ENCODE measurements around the gene ZNF525. TPM values are rescaled to one million over a fixed set of nuclear protein-coding genes. Genes with fewer than 3 reads are reported as not detected.
A peak's percentile ranks its signal among the peaks of the same experiment; 100 is the strongest.
"Not testable (repeated sequence)": the region's sequence is repeated elsewhere in the genome, so short reads cannot be mapped to it uniquely, and the experiment has no call there.

The ZNF525 gene
- total RNA-seq, 4 donors from 2014 or later, result 6.4 to 48.2 (median 16.0) TPM

- no peaks in the 10 kb centered on the region for H3K27me3 ChIP-seq
Observed at GRCh38 chr19:53409505-53410204, 44.1 kb downstream of the ZNF525 start.

GRCh38 chr19:53420520-53421315 is 55.2 kb downstream of the ZNF525 start:
- DNase-seq (ENCODE audit: low spot score in 2 of 2); H3K4me3 ChIP-seq: not testable (repeated sequence)
- 71% methylated on average over 11 of the region's 11 CpGs for WGBS

More at GRCh38 chr19:53409505-53410204, 44.1 kb downstream of the ZNF525 start:
- DNase-seq (ENCODE audit: low spot score in 2 of 2), result no peak
- Histone ChIP-seq H3K36me3 (peaks cover 34% of the 10 kb centered on the region), H3K4me3 (no peak overlapping the region), H3K27ac (no peak overlapping the region), H3K4me1 (no peaks in the 10 kb centered on the region), H3K9me3 (peaks cover 53% of the 10 kb centered on the region)
- 87% methylated on average over 7 of the region's 7 CpGs for WGBS
- TF ChIP-seq POLR2AphosphoS5 (IDR thresholded peaks at IDR 0.05) (no peak), POLR2A (IDR thresholded peaks at IDR 0.05) (no peak), CTCF (IDR thresholded peaks at IDR 0.05) (no peak), EP300 (IDR thresholded peaks at IDR 0.05) (no peak)

GRCh38 chr19:53422551-53422950 is 57.0 kb downstream of the ZNF525 start:
- Histone ChIP-seq H3K4me3 (no peak overlapping the region), H3K27me3 (no peaks in the 10 kb centered on the region), H3K9me3 (no peaks in the 10 kb centered on the region), H3K27ac (no peak overlapping the region), H3K4me1 (peaks cover 3% of the 10 kb centered on the region), H3K36me3 (no peaks in the 10 kb centered on the region)
- WGBS, result 81% methylated on average over 5 of the region's 5 CpGs
- DNase-seq (ENCODE audit: low spot score in 2 of 2), result no peak
- no peak for TF ChIP-seq EP300 (IDR thresholded peaks at IDR 0.05)
- no peak for TF ChIP-seq POLR2AphosphoS5 (IDR thresholded peaks at IDR 0.05)
- no peak for TF ChIP-seq POLR2A (IDR thresholded peaks at IDR 0.05)
- no peak for TF ChIP-seq CTCF (IDR thresholded peaks at IDR 0.05)

More at GRCh38 chr19:53420520-53421315, 55.2 kb downstream of the ZNF525 start:
- H3K9me3 ChIP-seq, H3K27me3 ChIP-seq, H3K27ac ChIP-seq, H3K4me1 ChIP-seq, H3K36me3 ChIP-seq: not testable (repeated sequence)

GRCh38 chr19:53423074-53423473 is 57.6 kb downstream of the ZNF525 start:
- H3K4me3 ChIP-seq; DNase-seq (ENCODE audit: low spot score in 2 of 2); H3K27me3 ChIP-seq; H3K4me1 ChIP-seq; H3K9me3 ChIP-seq; H3K36me3 ChIP-seq; H3K27ac ChIP-seq: not testable (repeated sequence)
- WGBS, result no CpG with 5 or more reads among the region's 13 CpGs

GRCh38 chr19:53423680-53424079 is 58.2 kb downstream of the ZNF525 start:
- H3K27me3 ChIP-seq; H3K9me3 ChIP-seq; H3K27ac ChIP-seq; H3K4me1 ChIP-seq; H3K36me3 ChIP-seq; H3K4me3 ChIP-seq; DNase-seq (ENCODE audit: low spot score in 2 of 2): not testable (repeated sequence)
- WGBS, result 52% methylated on average over 8 of the region's 8 CpGs

GRCh38 chr19:53424968-53425597 is 59.6 kb downstream of the ZNF525 start:
- DNase-seq (ENCODE audit: low spot score in 2 of 2), result peak; percentile 72 to 86
- WGBS, result 30% methylated on average over 9 of the region's 9 CpGs
- Histone ChIP-seq H3K9me3 (no peaks in the 10 kb centered on the region), H3K4me1 (peaks cover 3% of the 10 kb centered on the region), H3K27ac (no peak overlapping the region), H3K27me3 (no peaks in the 10 kb centered on the region), H3K36me3 (no peaks in the 10 kb centered on the region), H3K4me3 (no peak overlapping the region)
- peak; percentile 38 to 57 for TF ChIP-seq CTCF (IDR thresholded peaks at IDR 0.05)
- no peak for TF ChIP-seq EP300 (IDR thresholded peaks at IDR 0.05)
- no peak for TF ChIP-seq POLR2AphosphoS5 (IDR thresholded peaks at IDR 0.05)
